Pancreas (tissue), 10 donors: ENCODE results near the gene EIF3K. TPM values are rescaled to one million over a fixed set of nuclear protein-coding genes. Genes with fewer than 3 reads are reported as not detected.

Experiments
- ATAC-seq, 4 donors: fragments of 200-7000 bp; cut with Tn5 transposase; one replicate each; pipeline versions ENCODE4 v1.8.0 to v1.9.1; 2020; ENCODE audit warnings: mild to moderate bottlenecking in 4 of 4, moderate library complexity in 4 of 4
- DNase-seq, 6 donors: peaks; one replicate each; pipeline ENCODE4 v3.0.0-alpha.2; 2020
- FAIRE-seq: peaks from 2 replicates; lab custom pipeline; 2012; peaks lifted over from hg19 to GRCh38; lab: Jason Lieb, UNC
- H3K27ac ChIP-seq, 4 donors: fragments of 200-600 bp; sonication (generic); 1 replicate in 3 of 4; 2 replicates in 1 of 4; pipeline versions ENCODE4 v1.5.0 to v1.8.0; 2020
- H3K27me3 ChIP-seq, 4 donors: fragments of 200-600 bp; one replicate each; pipeline ENCODE4 v1.8.0; 2021
- H3K36me3 ChIP-seq, 3 donors: fragments of 200-600 bp; sonication (generic) in 1 of 3; one replicate each; pipeline versions ENCODE4 v1.5.0 to v1.8.0; 2020 to 2021
- H3K4me1 ChIP-seq, 3 donors: fragments of 200-600 bp; one replicate each; pipeline ENCODE4 v1.8.0; 2021
- H3K4me3 ChIP-seq, 4 donors: fragments of 200-600 bp; sonication (generic) in 2 of 4; one replicate each; pipeline versions ENCODE4 v1.5.0 to v1.8.0; 2020 to 2021
- H3K9me3 ChIP-seq, 4 donors: fragments of 200-600 bp; one replicate each; pipeline ENCODE4 v1.8.0; 2021
- CTCF ChIP-seq, 4 donors: fragments of 200-600 bp; sonication (generic) in 3 of 4; IDR thresholded peaks; one replicate each; pipeline versions ENCODE4 v1.5.0 to v1.8.0; 2021; ENCODE audit warnings: antibody characterized with exemption in 4 of 4
- WGBS, 2 donors: extraction: QIAGEN DNeasy Blood & Tissue Kit; methylation state at CpG; one replicate each; pipeline ENCODE4 v1.1.7; 2013; 5-methylcytosine and 5-hydroxymethylcytosine counted together
- intact Hi-C, 3 donors: fragments of 100-400 bp; cut with DNase I; formaldehyde crosslinking; loops; one replicate each; pipeline versions ENCODE4 v1.11.1 to v1.14.2; 2022
- polyA plus RNA-seq, 2 donors: library from polyadenylated mRNA; stranded (reverse); fragments of 200-250 nt; gene quantifications; one replicate each; pipeline ENCODE4 v1.2.3, GENCODE V29; 2013
- total RNA-seq, 6 donors: library from RNA; stranded (reverse); fragmentation: NEBNext Ultra II Directional in 4 of 6; extraction: Animal tissue kit (Norgen Biotek cat#: 25700) in 4 of 6; gene quantifications; one replicate each; pipeline versions ENCODE4 v1.2.1 to v1.2.4, GENCODE V29; 2021 to 2023
- donor health status: healthy with polysubstance abuse.
- donor health status: DM: no; HTN: no; CAD: no; lungs with moderate emphysema.
- donor health status: DM: no; HTN: no; CAD: no.
- donor health status: control.
- donor health status: control.
- donor health status: Bipolar disorder and iron deficiency.
- donor health status: DM: yes; HTN: yes; CAD: no.
- donor health status: DM: no; HTN: no; CAD: no.
- donor health status: DM: no; HTN: no; CAD: no.
- donor health status: DM: yes; HTN: yes; CAD: no.

EIF3K gene
- total and polyA plus RNA-seq, 8 donors: 93.5 to 162 (median 131) TPM

DNA sequence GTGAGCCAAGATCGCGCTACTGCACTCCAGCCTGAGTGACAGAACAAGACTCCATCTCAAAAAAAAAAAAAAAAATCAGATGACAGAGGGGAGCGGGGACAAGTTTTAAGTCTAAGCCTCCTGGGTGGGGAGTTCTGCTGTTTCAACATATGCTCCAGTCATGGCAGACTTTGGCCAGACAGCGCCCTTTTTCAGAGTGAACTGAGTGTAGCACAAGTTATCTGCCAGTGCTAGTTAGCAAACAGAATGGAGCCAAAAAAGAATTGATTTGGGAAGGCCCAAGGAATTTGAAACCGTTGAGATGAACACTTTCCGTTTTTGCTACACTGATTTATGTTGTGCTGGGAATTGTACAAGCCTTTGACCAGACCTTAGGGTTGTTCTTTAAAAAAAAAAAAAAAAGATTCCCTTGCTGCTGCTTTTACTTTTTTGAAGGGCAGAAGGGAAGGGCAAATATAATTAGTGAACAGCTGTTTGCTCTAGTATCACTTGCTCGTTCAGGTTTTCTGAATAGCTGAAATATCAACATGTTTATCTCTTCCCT lies 34.1 kb downstream of the EIF3K start:
- peak overlapping the region; percentile 60 to 89 (median 79) for H3K27ac ChIP-seq

DNA sequence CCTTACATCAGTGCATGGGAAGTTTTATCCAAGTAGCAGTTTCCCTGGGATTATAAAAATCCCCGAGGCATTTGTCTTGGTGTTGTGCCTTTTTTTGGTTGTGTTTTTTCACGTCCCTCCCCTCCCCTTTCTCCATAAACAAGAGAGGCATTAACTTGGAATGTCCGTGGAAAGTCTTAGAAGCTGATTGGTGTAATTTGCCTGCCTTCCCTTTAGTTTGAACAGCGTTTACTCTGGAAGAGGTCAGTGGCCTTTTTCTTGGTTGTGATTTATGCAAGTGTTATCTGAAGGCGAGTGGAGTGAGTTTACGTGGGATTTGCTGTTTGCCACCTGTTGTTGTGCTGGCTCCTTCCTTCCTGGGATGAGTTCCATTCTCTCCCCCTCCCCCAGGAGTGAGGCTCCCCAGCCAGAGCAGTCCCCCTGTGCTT lies 35.7 kb downstream of the EIF3K start:
- intact Hi-C loops: no loop called here
- peak in 1 of 6 donors; percentile 2 for DNase-seq
- H3K9me3 ChIP-seq: no peaks in the 10 kb centered on the region
- no peak for FAIRE-seq
- TF ChIP-seq CTCF (IDR thresholded peaks at IDR 0.05): no peak
- no peaks in the 10 kb centered on the region for H3K36me3 ChIP-seq
- H3K4me1 ChIP-seq: peaks cover 70 to 83% (median 76%) of the 10 kb centered on the region in 3 donors
- peak overlapping the region in 2 of 4 donors; percentile 88 to 89 for H3K27ac ChIP-seq
- 16 to 20% methylated on average over 6 of the region's 6 CpGs for WGBS, 2 donors
- H3K27me3 ChIP-seq: no peaks in the 10 kb centered on the region
- no peak overlapping the region for H3K4me3 ChIP-seq
- no peak for ATAC-seq

More for the DNA sequence above, 34.1 kb downstream of the EIF3K start:
- Histone ChIP-seq H3K36me3 (no peaks in the 10 kb centered on the region), H3K4me1 (peaks cover 57 to 70% (median 65%) of the 10 kb centered on the region in 3 donors), H3K9me3 (no peaks in the 10 kb centered on the region), H3K27me3 (no peaks in the 10 kb centered on the region), H3K4me3 (no peak overlapping the region)
- no peak for TF ChIP-seq CTCF (IDR thresholded peaks at IDR 0.05)
- DNase-seq (peak in 4 of 6 donors; percentile 18 to 52 (median 44)), FAIRE-seq (no peak), ATAC-seq (peak; percentile 30 to 62 (median 52))
- WGBS, 2 donors: 9 to 11% methylated on average over 7 of the region's 7 CpGs
- intact Hi-C loops: no loop called here

GRCh38 chr19:38655148-38655824 lies 36.3 kb downstream of the EIF3K start:
- H3K27ac ChIP-seq: peak overlapping the region in 2 of 4 donors; percentile 88 to 89
- no peaks in the 10 kb centered on the region for H3K9me3 ChIP-seq
- no peaks in the 10 kb centered on the region for H3K36me3 ChIP-seq
- H3K4me1 ChIP-seq: peaks cover 75 to 89% (median 83%) of the 10 kb centered on the region in 3 donors
- H3K4me3 ChIP-seq: no peak overlapping the region
- no peak for FAIRE-seq
- intact Hi-C loops: no loop called here
- DNase-seq: peak in 1 of 6 donors; percentile 6
- H3K27me3 ChIP-seq: no peaks in the 10 kb centered on the region
- WGBS, 2 donors: 60 to 61% methylated on average over 5 of the region's 5 CpGs
- TF ChIP-seq CTCF (IDR thresholded peaks at IDR 0.05): no peak
- no peak for ATAC-seq

GRCh38 chr19:38656171-38656981 lies 37.4 kb downstream of the EIF3K start:
- intact Hi-C loops: no loop called here
- no peak for FAIRE-seq

More at GRCh38 chr19:38656171-38656981, 37.4 kb downstream of the EIF3K start:
- DNase-seq (peak in 1 of 6 donors; percentile 6), ATAC-seq (no peak)
- no peaks in the 10 kb centered on the region for H3K9me3 ChIP-seq
- 69 to 74% methylated on average over 7 of the region's 7 CpGs for WGBS, 2 donors
- no peaks in the 10 kb centered on the region for H3K36me3 ChIP-seq
- H3K4me3 ChIP-seq: no peak overlapping the region
- peaks cover 79 to 91% (median 84%) of the 10 kb centered on the region in 3 donors for H3K4me1 ChIP-seq
- peak overlapping the region in 2 of 4 donors; percentile 6 to 93 for H3K27ac ChIP-seq
- no peak for TF ChIP-seq CTCF (IDR thresholded peaks at IDR 0.05)
- H3K27me3 ChIP-seq: no peaks in the 10 kb centered on the region
